Kidney (tissue), 14 donors: Measurements from ENCODE around the gene CLASP1. TPM values are rescaled to one million over a fixed set of nuclear protein-coding genes. Genes with fewer than 3 reads are reported as not detected.
A peak's percentile ranks its signal among the peaks of the same experiment; 100 is the strongest.

ENCODE experiments used
- DNase-seq, 5 donors: peaks; one replicate each; pipeline ENCODE4 v3.0.0-alpha.2; 2013 to 2020
- FAIRE-seq: peaks from 2 replicates; lab custom pipeline; 2012; peaks lifted over from hg19 to GRCh38; lab: Jason Lieb, UNC
- H3K27ac ChIP-seq, 2 donors: one replicate each; pipeline ENCODE4 v1.7.0; 2013; ENCODE audit warnings: low read depth in 2 of 2, low read length in 2 of 2, inconsistent platforms in 1 of 2
- H3K27me3 ChIP-seq: one replicate; pipeline ENCODE4 v1.7.1; 2013; ENCODE audit warnings: low read length, inconsistent platforms; ENCODE audit not compliant: control insufficient read depth, insufficient read depth
- H3K36me3 ChIP-seq, 3 donors: one replicate each; pipeline versions ENCODE4 v1.7.0 to v1.7.1; 2013; ENCODE audit warnings: low read length in 3 of 3, control low read depth in 1 of 3, inconsistent platforms in 1 of 3; ENCODE audit not compliant: insufficient read depth in 3 of 3, control insufficient read depth in 2 of 3
- H3K4me1 ChIP-seq, 3 donors: one replicate each; pipeline versions ENCODE4 v1.7.0 to v1.7.1; 2013; ENCODE audit warnings: low read length in 3 of 3, inconsistent platforms in 1 of 3, low read depth in 1 of 3; ENCODE audit not compliant: control insufficient read depth in 2 of 3, insufficient read depth in 2 of 3
- H3K4me3 ChIP-seq, 3 donors: one replicate each; pipeline versions ENCODE4 v1.7.0 to v1.8.1; 2013; ENCODE audit warnings: low read length in 3 of 3, control low read depth in 1 of 3, inconsistent platforms in 1 of 3
- H3K9ac ChIP-seq, 3 donors: one replicate each; pipeline versions ENCODE4 v1.7.0 to v1.7.1; 2013; ENCODE audit warnings: low read length in 3 of 3, control low read depth in 1 of 3, inconsistent platforms in 1 of 3
- H3K9me3 ChIP-seq, 3 donors: one replicate each; pipeline versions ENCODE4 v1.7.0 to v1.7.1; 2013; ENCODE audit warnings: low read length in 3 of 3, control low read depth in 1 of 3, inconsistent platforms in 1 of 3; ENCODE audit not compliant: control insufficient read depth in 2 of 3, insufficient read depth in 1 of 3
- intact Hi-C: fragments of 100-400 bp; cut with DNase I; formaldehyde crosslinking; loops from one replicate; pipeline ENCODE4 v1.11.1; 2022
- polyA plus RNA-seq: library from polyadenylated mRNA; stranded (reverse); fragments of 350-450 nt; fragmentation: Illumina TruSeq; extraction: RNeasy Lipid Tissue Mini Kit (QIAGEN cat#74804); gene quantifications from one replicate; pipeline ENCODE4 v1.2.3, GENCODE V29; 2014; ENCODE audit warnings: low read depth, low replicate concordance; ENCODE audit not compliant: insufficient read depth
- total RNA-seq: library from RNA; stranded (reverse); fragmentation: NEBNext Ultra II Directional; extraction: Animal tissue kit (Norgen Biotek cat#: 25700); gene quantifications from one replicate; pipeline ENCODE4 v1.2.1, GENCODE V29; 2021
- TF ChIP-seq, protein P1 (sequence below): IDR thresholded peaks from 3 replicates; pipeline ENCODE4 v1.5.1; 2012; ENCODE audit warnings: mild to moderate bottlenecking, moderate library complexity, borderline replicate concordance; ENCODE audit not compliant: insufficient read depth; ENCODE audit errors: extremely low read depth
- donor health status: control.
- donor health status: control.
- donor health status: control.
- donor health status: control.
- donor health status: control.
- donor health status: DM: yes; HTN: yes; CAD: no.
- donor health status: Normal renal cell carcinoma (clear cell type).

CLASP1 gene
- total and polyA plus RNA-seq, 2 donors from 2014 or later: 6.8 to 71.5 TPM

DNA sequence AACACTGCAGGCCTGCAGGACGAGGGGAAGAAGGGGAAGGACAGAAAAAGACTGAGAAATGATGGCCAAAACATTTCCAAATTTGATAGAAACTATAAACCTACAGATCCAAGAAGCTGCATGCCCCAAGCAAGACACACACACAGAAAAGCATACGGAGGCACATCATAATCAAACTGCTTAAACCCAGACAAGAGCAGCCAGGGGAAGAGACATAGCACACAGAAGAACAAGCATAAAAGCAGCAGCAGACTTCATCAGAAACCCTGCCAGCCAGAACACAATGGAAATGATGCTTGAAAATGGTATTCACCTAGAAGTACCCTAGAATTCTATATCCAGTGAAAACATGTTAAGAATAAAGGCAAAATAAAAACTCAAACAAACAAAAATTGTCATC is 175.8 kb downstream of the CLASP1 start:
- intact Hi-C loops: no loop called here
- FAIRE-seq: no peak
- Histone ChIP-seq H3K27me3 (no peaks in the 10 kb centered on the region), H3K9me3 (no peaks in the 10 kb centered on the region), H3K4me3 (no peak overlapping the region), H3K4me1 (peaks cover 2 to 8% (median 2%) of the 10 kb centered on the region in 3 donors), H3K27ac (no peak overlapping the region), H3K36me3 (peaks cover 5 to 12% (median 12%) of the 10 kb centered on the region in 3 donors), H3K9ac (no peak overlapping the region)
- DNase-seq: no peak
- TF ChIP-seq, protein P1, sequence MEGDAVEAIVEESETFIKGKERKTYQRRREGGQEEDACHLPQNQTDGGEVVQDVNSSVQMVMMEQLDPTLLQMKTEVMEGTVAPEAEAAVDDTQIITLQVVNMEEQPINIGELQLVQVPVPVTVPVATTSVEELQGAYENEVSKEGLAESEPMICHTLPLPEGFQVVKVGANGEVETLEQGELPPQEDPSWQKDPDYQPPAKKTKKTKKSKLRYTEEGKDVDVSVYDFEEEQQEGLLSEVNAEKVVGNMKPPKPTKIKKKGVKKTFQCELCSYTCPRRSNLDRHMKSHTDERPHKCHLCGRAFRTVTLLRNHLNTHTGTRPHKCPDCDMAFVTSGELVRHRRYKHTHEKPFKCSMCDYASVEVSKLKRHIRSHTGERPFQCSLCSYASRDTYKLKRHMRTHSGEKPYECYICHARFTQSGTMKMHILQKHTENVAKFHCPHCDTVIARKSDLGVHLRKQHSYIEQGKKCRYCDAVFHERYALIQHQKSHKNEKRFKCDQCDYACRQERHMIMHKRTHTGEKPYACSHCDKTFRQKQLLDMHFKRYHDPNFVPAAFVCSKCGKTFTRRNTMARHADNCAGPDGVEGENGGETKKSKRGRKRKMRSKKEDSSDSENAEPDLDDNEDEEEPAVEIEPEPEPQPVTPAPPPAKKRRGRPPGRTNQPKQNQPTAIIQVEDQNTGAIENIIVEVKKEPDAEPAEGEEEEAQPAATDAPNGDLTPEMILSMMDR: no peak

DNA sequence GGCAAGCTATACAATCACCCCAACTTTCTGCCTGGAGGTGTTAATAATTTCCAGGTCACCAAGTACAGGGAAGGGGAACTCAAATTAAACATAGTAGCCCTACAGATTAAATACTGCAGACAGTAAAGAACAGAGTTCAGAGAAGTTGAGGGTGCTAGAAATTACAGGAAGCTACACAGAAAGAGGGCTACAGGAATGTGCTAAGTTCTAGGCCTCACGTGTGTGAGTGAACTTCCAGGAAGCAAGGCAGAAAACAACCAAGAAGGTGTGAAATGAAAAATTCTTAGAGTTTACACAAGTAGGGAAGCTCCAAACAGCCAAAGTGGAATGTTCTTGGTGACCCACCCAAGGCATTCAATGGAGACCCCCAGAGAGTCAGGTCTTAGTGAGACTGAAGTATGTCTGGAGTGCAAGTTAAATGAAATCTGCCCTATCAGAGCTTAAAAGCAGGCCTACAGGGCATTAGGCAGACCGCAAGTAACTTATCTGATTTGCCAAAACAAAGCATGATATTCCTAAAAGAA is 176.7 kb downstream of the CLASP1 start:
- H3K36me3 ChIP-seq: peaks cover 6 to 22% (median 15%) of the 10 kb centered on the region in 3 donors
- no peaks in the 10 kb centered on the region for H3K9me3 ChIP-seq
- no peak overlapping the region for H3K4me3 ChIP-seq
- H3K4me1 ChIP-seq: peaks cover 2 to 8% (median 2%) of the 10 kb centered on the region in 3 donors
- TF ChIP-seq, protein P1: no peak
- intact Hi-C loops: no loop called here
- H3K27me3 ChIP-seq: no peaks in the 10 kb centered on the region
- H3K27ac ChIP-seq: no peak overlapping the region
- H3K9ac ChIP-seq: no peak overlapping the region
- FAIRE-seq (no peak), DNase-seq (no peak)

- TF ChIP-seq, protein P1: no peak
- no peak for FAIRE-seq
- H3K4me3 ChIP-seq: no peak overlapping the region
- no peak overlapping the region for H3K9ac ChIP-seq
- intact Hi-C loops: no loop called here
- H3K9me3 ChIP-seq: no peaks in the 10 kb centered on the region
- H3K36me3 ChIP-seq: peaks cover 10 to 25% (median 19%) of the 10 kb centered on the region in 3 donors
- no peak overlapping the region for H3K27ac ChIP-seq
- peaks cover 2 to 8% (median 2%) of the 10 kb centered on the region in 3 donors for H3K4me1 ChIP-seq
- H3K27me3 ChIP-seq: no peaks in the 10 kb centered on the region
- peak in 2 of 5 donors; percentile 15 to 26 for DNase-seq
These were observed 177.5 kb downstream of the CLASP1 start for GRCh38 chr2:121471532-121472469.
